Spleen (tissue), 7 donors: ENCODE data around the gene SNX32.

Experiments
- CTCF ChIP-seq, 11 experiments: fragments of 200-600 bp in 7 of 11; fragments of 450-650 bp in 4 of 11; sonication (generic) in 4 of 11; IDR thresholded peaks in 8 of 11; conservative IDR thresholded peaks in 3 of 11; 1 replicate in 7 of 11; 2 replicates in 4 of 11; pipeline versions ENCODE4 v1.4.0 to v1.8.0; 2016 to 2021; ENCODE audit warnings: antibody characterized with exemption in 11 of 11, inconsistent platforms in 4 of 11, mild to moderate bottlenecking in 1 of 11
- POLR2A ChIP-seq, 3 donors: fragments of 450-650 bp; IDR thresholded peaks; one replicate each; pipeline ENCODE4 v1.5.1; 2017; ENCODE audit warnings: antibody characterized with exemption in 3 of 3, mild to moderate bottlenecking in 1 of 3
- donor health status: DM: no; HTN: no; CAD: no; lungs with moderate emphysema.
- donor health status: DM: no; HTN: no; CAD: no.
- donor health status: DM: no; HTN: no; CAD: no.

- TF ChIP-seq CTCF (IDR thresholded peaks at IDR 0.05 in 8 of 11, conservative IDR thresholded peaks at IDR 0.05 in 3 of 11), result no peak
- no peak for TF ChIP-seq POLR2A (IDR thresholded peaks at IDR 0.05)
These were observed 45.8 kb upstream of the SNX32 start for GRCh38 chr11:65787649-65788622.
